Esophagus squamous epithelium (tissue), 5 donors: ENCODE measurements around the gene RNF112. TPM values are rescaled to one million over a fixed set of nuclear protein-coding genes. Genes with fewer than 3 reads are reported as not detected.

Experiments
- DNase-seq: peaks from one replicate; lab custom pipeline; 2025; lab: John Stamatoyannopoulos, UW
- H3K27ac ChIP-seq, 4 donors: fragments of 200-600 bp; sonication (generic); one replicate each; pipeline ENCODE4 v1.5.1; 2016 to 2019; ENCODE audit warnings: mild to moderate bottlenecking in 1 of 4
- H3K27me3 ChIP-seq, 4 donors: fragments of 200-600 bp; sonication (generic); 1 replicate in 3 of 4; 2 replicates in 1 of 4; pipeline versions ENCODE4 v1.5.1 to v1.6.0; 2017 to 2021; ENCODE audit warnings: antibody characterized with exemption in 1 of 4
- H3K36me3 ChIP-seq, 3 donors: fragments of 200-600 bp; sonication (generic); one replicate each; pipeline ENCODE4 v1.5.1; 2016 to 2019
- H3K4me1 ChIP-seq, 3 donors: fragments of 200-600 bp; sonication (generic); one replicate each; pipeline ENCODE4 v1.5.1; 2017 to 2019
- H3K4me3 ChIP-seq, 4 donors: fragments of 200-600 bp; sonication (generic); 1 replicate in 3 of 4; 2 replicates in 1 of 4; pipeline ENCODE4 v1.5.1; 2016 to 2019; ENCODE audit warnings: mild to moderate bottlenecking in 2 of 4, moderate library complexity in 1 of 4
- H3K9me3 ChIP-seq, 3 donors: fragments of 200-600 bp; sonication (generic); one replicate each; pipeline ENCODE4 v1.5.1; 2016 to 2019
- CTCF ChIP-seq, 6 experiments: fragments of 450-650 bp in 4 of 6; fragments of 200-600 bp in 2 of 6; sonication (generic) in 2 of 6; IDR thresholded peaks; one replicate each; pipeline ENCODE4 v1.5.1; 2016 to 2019; ENCODE audit warnings: antibody characterized with exemption in 6 of 6, mild to moderate bottlenecking in 4 of 6, moderate library complexity in 4 of 6
- POLR2A ChIP-seq, 4 donors: fragments of 450-650 bp; IDR thresholded peaks; one replicate each; pipeline ENCODE4 v1.6.1; 2017; ENCODE audit warnings: antibody characterized with exemption in 4 of 4, mild to moderate bottlenecking in 4 of 4, moderate library complexity in 3 of 4
- WGBS, 2 donors: methylation state at CpG; one replicate each; pipeline ENCODE4 v1.1.5; 2018; 5-methylcytosine and 5-hydroxymethylcytosine counted together
- intact Hi-C: fragments of 100-400 bp; cut with DNase I; formaldehyde crosslinking; loops from one replicate; pipeline ENCODE4 v1.15.0; 2022
- total RNA-seq, 4 donors: library from RNA; depleted of rRNA; stranded (reverse); fragments of >200 nt; gene quantifications; one replicate each; pipeline ENCODE4 v1.1.0, GENCODE V29; 2016
- donor health status: DM: yes; HTN: yes; CAD: no.

Gene RNF112
- total RNA-seq, 4 donors from 2014 or later = 0.45 to 1.5 (median 0.92) TPM; not detected in 1

- TF ChIP-seq CTCF (IDR thresholded peaks at IDR 0.05) = no peak
- TF ChIP-seq POLR2A (IDR thresholded peaks at IDR 0.05) = no peak
- intact Hi-C loops = no loop called here
- peaks cover 26 to 55% (median 30%) of the 10 kb centered on the region in 3 donors for H3K36me3 ChIP-seq
- no peak overlapping the region for H3K4me3 ChIP-seq
- DNase-seq = no peak
- peaks cover 47 to 89% (median 53%) of the 10 kb centered on the region in 3 donors for H3K4me1 ChIP-seq
- H3K27me3 ChIP-seq = no peaks in the 10 kb centered on the region
- H3K27ac ChIP-seq = peak overlapping the region in 2 of 4 donors; percentile 92 to 94
- WGBS, 2 donors = 100% methylated on average over 1 of the region's 7 CpGs; no CpG with 5 or more reads in 1 of the 2 donors
- H3K9me3 ChIP-seq = no peaks in the 10 kb centered on the region
These were observed 29.7 kb upstream of the RNF112 start for GRCh38 chr17:19381361-19381740.

GRCh38 chr17:19381741-19382444 is 29.1 kb upstream of the RNF112 start:
- TF ChIP-seq POLR2A (IDR thresholded peaks at IDR 0.05) = no peak
- Histone ChIP-seq H3K4me1 (peaks cover 52 to 89% (median 55%) of the 10 kb centered on the region in 3 donors), H3K4me3 (no peak overlapping the region), H3K27ac (peak overlapping the region in 3 of 4 donors; percentile 62 to 94 (median 92)), H3K9me3 (no peaks in the 10 kb centered on the region), H3K36me3 (peaks cover 26 to 55% (median 30%) of the 10 kb centered on the region in 3 donors), H3K27me3 (no peaks in the 10 kb centered on the region)
- WGBS, 2 donors = 91 to 95% methylated on average over 17 to 18 of the region's 31 CpGs
- intact Hi-C loops = no loop called here
- DNase-seq = no peak

- peaks cover 26 to 55% (median 30%) of the 10 kb centered on the region in 3 donors for H3K36me3 ChIP-seq
- intact Hi-C loops = no loop called here
- H3K9me3 ChIP-seq = no peaks in the 10 kb centered on the region
- DNase-seq = no peak
- peaks cover 61 to 92% (median 61%) of the 10 kb centered on the region in 3 donors for H3K4me1 ChIP-seq
- no peaks in the 10 kb centered on the region for H3K27me3 ChIP-seq
- WGBS, 2 donors = 89% methylated on average over 5 to 6 of the region's 13 CpGs
- H3K27ac ChIP-seq = peak overlapping the region in 3 of 4 donors; percentile 62 to 94 (median 92)
- H3K4me3 ChIP-seq = no peak overlapping the region
- TF ChIP-seq CTCF (IDR thresholded peaks at IDR 0.05) = no peak
- no peak for TF ChIP-seq POLR2A (IDR thresholded peaks at IDR 0.05)
These were observed 28.2 kb upstream of the RNF112 start for GRCh38 chr17:19382531-19383444.

GRCh38 chr17:19383681-19384470 is 27.2 kb upstream of the RNF112 start:
- Histone ChIP-seq H3K27me3 (no peaks in the 10 kb centered on the region), H3K4me1 (peaks cover 69 to 100% (median 70%) of the 10 kb centered on the region in 3 donors), H3K36me3 (peaks cover 26 to 55% (median 30%) of the 10 kb centered on the region in 3 donors), H3K27ac (peak overlapping the region; percentile 82 to 97 (median 93)), H3K4me3 (no peak overlapping the region), H3K9me3 (no peaks in the 10 kb centered on the region)
- no peak for DNase-seq
- 69 to 75% methylated on average over 5 of the region's 6 CpGs for WGBS, 2 donors
- intact Hi-C loops = no loop called here
- TF ChIP-seq POLR2A (IDR thresholded peaks at IDR 0.05) (no peak), CTCF (IDR thresholded peaks at IDR 0.05) (no peak)
